Stimulated activated CD8-positive, alpha-beta memory T cell treated with anti-CD3 and anti-CD28 coated beads, Interleukin-4, amount 100 ng/mL, for 1 hour (primary cell): Measurements from ENCODE around the gene LTBP3.
"Not testable (repeated sequence)": the region's sequence is repeated elsewhere in the genome, so short reads cannot be mapped to it uniquely, and the experiment has no call there.

ENCODE experiments used
- DNase-seq, 2 donors: peaks; one replicate each; pipeline ENCODE4 v3.0.0-alpha.2; 2020; ENCODE audit warnings: low read depth in 2 of 2, low spot score in 1 of 2

Gene LTBP3

DNA sequence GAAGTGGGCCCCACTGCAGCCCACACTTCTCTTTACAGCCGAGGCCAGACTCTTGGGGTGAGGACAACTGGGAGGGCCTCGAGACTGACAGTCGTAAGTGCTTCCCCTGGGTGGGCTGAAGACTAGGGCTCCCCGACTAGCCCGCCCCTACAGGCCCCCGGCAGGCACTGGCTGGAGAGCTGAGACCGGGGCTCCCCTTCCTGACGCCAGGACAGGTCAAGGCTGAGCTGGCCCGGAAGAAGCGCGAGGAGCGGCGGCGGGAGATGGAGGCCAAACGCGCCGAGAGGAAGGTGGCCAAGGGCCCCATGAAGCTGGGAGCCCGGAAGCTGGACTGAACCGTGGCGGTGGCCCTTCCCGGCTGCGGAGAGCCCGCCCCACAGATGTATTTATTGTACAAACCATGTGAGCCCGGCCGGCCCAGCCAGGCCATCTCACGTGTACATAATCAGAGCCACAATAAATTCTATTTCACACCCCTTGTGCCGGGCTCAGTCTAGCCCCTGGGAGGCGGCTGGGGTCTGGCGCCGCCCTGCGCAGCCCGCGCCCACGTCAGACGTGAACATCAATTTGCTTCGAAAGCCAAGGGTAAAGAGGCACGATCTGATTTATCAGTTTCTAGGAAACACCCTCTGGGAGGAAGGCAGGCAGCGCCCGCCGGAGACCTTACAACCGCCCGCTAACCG is 19.8 kb downstream of the LTBP3 start:
- no peak for DNase-seq

DNA sequence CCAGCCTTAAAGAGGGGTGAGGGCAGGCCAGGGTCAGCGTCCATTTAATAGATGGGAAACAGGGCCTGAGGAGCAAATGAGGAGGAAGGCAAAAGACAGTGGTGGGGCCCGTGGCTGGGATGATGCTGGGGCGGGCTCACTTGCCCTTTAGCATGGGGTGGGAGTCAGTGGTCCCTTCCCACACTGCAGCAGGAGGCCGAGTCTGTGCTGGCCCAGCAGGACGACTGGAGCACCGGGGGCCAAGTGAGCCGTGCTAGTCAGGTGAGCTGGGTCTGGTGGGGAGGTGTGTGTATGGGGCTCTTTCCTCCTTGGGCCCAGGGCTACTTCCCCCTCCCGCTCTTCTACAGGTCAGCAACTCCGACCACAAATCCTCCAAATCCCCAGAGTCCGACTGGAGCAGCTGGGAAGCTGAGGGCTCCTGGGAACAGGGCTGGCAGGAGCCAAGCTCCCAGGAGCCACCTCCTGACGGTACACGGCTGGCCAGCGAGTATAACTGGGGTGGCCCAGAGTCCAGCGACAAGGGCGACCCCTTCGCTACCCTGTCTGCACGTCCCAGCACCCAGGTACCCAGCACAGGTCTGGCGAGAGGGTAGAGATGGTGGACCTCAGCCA is 20.4 kb downstream of the LTBP3 start:
- no peak for DNase-seq

- DNase-seq, result no peak
These were observed 20.9 kb downstream of the LTBP3 start for GRCh38 chr11:65537296-65537597.

DNA sequence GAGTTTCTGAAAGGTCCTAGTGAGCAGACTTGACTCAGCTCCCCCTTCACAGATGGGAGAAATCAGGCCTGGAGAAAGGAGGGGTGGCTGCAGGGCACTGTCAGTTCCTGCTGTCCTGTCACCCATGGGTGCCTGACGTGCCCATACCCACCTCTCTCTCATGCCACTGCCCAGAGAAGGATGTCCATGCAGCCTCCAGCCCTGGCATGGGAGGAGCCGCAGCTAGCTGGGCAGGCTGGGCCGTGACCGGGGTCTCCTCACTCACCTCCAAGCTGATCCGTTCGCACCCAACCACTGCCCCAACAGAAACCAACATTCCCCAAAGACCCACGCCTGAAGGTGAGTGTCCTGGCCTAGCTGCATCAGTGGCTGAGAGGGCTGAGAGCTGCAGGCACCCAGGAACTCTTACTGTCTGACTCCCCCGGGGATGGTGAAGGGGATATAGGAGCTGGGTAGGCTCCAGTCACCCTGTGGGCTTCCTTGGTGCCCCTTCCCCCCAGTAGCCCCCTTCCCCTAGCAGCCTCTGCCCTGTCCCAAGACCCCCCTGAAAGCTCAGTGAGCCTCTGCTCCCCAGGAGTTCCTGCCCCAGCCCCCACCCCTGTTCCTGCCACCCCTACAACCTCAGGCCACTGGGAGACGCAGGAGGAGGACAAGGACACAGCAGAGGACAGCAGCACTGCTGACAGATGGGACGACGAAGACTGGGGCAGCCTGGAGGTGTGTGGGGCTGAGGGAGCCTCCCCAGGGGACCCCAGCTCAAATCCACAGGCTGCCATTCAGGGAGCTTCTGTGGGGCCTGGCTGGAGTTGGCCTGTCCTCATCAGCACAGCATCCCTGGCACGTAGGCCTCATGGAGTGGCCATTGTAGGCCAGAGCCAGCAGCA is 21.5 kb downstream of the LTBP3 start:
- DNase-seq, result no peak

DNA sequence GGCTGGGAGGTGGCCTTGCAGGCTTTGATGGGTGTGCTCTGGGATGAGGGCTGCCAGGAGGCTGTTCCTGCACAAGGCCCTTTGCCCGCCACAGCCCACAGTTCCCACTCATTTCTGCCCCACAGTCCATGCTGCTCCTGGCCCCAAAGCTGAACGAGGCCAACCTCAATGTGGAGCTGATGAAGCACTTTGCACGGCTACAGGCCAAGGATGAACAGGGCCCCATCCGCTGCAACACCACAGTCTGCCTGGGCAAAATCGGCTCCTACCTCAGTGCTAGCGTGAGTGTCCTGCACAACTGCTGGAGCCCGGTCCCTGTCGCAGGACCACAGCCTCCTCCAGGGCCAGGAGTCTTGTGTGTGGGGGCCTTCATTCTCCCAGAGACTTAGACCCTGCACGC is 23.1 kb downstream of the LTBP3 start:
- no peak for DNase-seq

GRCh38 chr11:65532388-65533064 is 25.6 kb downstream of the LTBP3 start:
- no peak for DNase-seq

DNA sequence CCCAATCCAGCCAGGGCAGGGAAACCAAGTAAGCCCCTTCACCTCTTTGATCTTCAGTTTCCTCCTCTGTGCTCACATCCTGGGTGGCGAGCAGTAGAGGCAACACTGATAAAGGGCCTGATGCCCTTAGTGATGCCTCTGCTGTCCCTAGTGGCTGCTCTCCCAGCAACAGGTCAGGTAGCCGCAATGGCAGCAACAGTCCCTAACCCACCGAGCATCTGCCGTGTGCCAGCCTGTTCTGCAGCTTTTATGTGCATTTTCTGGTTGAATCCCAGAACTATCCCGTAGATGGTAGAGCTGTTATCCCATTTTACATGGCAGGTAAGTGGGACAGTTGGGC is 28.0 kb downstream of the LTBP3 start:
- DNase-seq, result no peak

GRCh38 chr11:65529475-65530156 is 28.5 kb downstream of the LTBP3 start:
- no peak for DNase-seq

DNA sequence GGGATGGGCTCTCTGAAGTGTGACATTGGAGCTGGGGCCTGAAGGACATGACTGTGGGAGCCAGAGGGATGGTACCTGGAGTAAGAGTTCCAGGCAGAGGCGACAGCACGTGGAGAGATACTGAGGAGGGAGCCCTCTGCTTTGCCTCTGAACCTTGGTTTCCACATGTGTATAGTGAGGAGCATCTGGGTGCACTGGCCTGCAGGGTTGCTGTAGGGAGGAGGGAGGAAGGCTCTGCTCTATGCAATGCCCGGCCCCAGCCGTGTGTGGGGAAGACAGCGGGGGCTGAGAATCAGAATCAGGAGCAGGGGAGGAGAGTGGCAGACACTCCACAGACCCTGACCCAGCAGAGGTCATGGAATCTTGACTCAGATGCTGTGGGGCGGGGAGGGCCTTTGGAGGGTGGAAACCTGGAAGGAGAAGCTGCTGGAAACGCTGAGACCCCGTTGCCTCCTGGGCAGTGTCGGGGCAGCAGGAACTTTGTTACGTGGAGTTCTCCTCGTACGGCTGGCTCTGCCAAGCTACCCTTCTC is 29.3 kb downstream of the LTBP3 start:
- no peak for DNase-seq

GRCh38 chr11:65526744-65527143 is 31.4 kb downstream of the LTBP3 start:
- no peak for DNase-seq

DNA sequence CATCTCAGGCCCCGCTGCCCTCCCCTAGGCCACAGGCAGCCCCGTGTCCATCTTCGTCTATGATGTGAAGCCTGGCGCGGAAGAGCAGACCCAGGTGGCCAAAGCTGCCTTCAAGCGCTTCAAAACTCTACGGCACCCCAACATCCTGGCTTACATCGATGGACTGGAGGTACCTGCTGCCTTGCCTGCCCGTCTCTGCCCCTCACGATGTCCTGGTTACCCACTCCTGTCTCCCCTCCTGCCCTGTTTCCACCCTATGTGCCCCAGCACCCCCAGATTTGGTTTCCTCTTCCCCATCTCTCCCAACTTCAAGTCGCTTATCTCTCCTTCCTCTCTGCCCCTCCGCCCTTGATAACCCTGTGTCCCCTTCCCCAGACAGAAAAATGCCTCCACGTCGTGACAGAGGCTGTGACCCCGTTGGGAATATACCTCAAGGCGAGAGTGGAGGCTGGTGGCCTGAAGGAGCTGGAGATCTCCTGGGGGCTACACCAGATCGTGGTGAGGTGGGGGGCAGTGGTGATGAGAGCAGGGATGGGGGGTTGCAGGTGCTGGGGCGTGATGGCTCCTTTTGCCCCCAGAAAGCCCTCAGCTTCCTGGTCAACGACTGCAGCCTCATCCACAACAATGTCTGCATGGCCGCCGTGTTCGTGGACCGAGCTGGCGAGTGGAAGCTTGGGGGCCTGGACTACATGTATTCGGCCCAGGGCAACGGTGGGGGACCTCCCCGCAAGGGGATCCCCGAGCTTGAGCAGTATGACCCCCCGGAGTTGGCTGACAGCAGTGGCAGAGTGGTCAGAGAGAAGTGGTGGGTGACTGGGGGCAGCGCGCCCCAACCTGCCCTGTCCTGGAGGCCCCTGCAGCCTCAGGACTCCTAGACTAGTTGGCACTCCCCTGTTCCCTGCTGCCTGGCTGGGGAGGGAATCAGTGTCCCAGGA is 32.3 kb downstream of the LTBP3 start:
- no peak for DNase-seq

DNA sequence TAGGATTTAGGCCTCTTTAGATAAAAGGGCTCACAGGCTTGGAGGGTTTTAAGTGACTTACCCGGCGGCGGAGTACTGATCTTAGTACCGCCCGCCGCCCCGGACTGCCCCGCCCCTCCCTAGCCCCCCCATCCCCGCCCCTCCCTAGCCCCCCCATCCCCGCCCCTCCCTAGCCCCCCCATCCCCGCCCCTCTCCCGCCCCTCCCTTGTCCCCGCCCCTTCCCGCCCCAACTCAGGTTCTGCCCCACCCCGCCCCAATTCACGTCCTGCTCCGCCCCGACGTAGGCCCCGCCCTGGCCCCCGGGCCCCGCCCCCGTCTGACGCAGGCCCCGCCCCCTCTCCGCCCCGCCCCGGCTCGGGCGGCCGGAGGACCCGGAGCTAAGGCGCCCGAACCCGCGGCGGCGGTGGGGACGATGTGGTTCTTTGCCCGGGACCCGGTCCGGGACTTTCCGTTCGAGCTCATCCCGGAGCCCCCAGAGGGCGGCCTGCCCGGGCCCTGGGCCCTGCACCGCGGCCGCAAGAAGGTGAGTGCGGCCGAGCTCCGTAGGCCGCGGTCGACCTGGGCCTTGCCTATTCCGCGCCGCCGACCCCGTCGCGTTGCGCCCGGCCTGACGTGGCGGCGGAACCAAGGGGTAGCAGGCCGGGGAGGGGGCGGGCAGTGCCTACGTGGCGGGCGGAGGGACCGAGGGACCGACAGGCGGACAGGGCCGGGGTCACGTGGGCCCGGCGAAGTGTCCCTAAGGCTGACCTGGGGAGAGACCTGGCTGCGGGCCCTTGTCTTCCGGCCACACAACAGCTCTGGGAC is 33.2 kb downstream of the LTBP3 start, which contains the start of gene SCYL1:
Gene SCYL1, plus strand, starts transcription at position 343 of the 805 bp plus-strand sequence. Its CDS starts 71 bp downstream, at position 414.
- DNase-seq, result peak; percentile 67 to 76

DNA sequence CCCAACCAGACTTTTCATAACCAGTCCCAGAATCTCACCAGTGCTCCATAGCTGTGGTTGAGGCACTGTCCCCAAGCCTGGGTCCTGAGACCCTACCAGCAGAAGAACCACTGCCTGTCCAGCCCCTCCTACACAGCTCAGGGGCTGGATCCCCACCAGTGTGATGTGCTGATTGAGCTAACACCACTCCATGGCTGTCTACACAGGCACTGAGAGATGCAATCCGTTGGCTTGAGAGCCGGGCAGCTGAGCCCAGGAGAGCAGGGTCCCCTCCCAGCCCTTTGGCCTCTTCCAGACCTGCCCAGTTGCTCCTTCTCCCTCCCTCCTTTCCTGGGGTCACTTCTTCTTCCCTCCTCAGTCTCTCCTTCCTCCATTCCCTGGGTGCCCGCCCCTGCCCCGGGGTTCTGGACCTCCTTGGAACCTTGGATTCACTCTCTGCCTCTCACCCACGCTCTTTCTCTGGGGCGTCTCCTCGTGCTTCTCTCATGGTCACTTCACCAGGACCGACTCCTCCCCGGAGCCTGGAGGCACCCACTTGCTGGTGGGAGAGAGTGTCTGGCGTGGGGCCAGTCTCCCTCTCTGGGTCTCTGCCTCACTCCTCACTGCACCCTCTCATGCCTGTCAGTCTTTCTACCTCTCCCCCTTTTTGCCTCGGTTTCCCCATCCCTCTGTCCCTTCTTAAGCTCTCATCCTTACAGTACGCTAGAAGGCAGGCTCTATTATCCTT is 34.0 kb downstream of the LTBP3 start:
- DNase-seq, result no peak

GRCh38 chr11:65523631-65523968 is 34.6 kb downstream of the LTBP3 start:
- not testable (repeated sequence) for DNase-seq

GRCh38 chr11:65522718-65523630 is 35.2 kb downstream of the LTBP3 start:
- not testable (repeated sequence) for DNase-seq

- DNase-seq, result not testable (repeated sequence)
These were observed 36.2 kb downstream of the LTBP3 start for GRCh38 chr11:65521777-65522521.
